Stimulated activated CD4-positive, alpha-beta T cell treated with anti-CD3 and anti-CD28 coated beads, TNF-alpha, amount 100 ng/mL, for 24 hours (primary cell): Measurements from ENCODE around the gene CHRNA7.

Experiments used
- DNase-seq, 3 experiments: peaks; one replicate each; pipeline ENCODE4 v3.0.0-alpha.2; 2020; ENCODE audit warnings: low read depth in 3 of 3

CHRNA7 gene

GRCh38 chr15:32067115-32067514 lies 36.8 kb downstream of the CHRNA7 start:
- DNase-seq, result no peak

- no peak for DNase-seq
Measured at GRCh38 chr15:32089851-32090359, 59.6 kb downstream of the CHRNA7 start.

- DNase-seq, result no peak
Measured at GRCh38 chr15:32091505-32092380, 61.4 kb downstream of the CHRNA7 start.

GRCh38 chr15:32096213-32096612 lies 65.9 kb downstream of the CHRNA7 start:
- DNase-seq, result no peak

GRCh38 chr15:32096916-32097617 lies 66.8 kb downstream of the CHRNA7 start:
- no peak for DNase-seq

GRCh38 chr15:32098033-32098432 lies 67.7 kb downstream of the CHRNA7 start:
- no peak for DNase-seq

GRCh38 chr15:32099097-32099785 lies 68.9 kb downstream of the CHRNA7 start:
- no peak for DNase-seq

- no peak for DNase-seq
Measured at GRCh38 chr15:32099956-32100684, 69.8 kb downstream of the CHRNA7 start.

GRCh38 chr15:32104061-32104995 lies 74.0 kb downstream of the CHRNA7 start:
- DNase-seq, result no peak

GRCh38 chr15:32105258-32106241 lies 75.2 kb downstream of the CHRNA7 start:
- no peak for DNase-seq

- DNase-seq, result no peak
Measured at GRCh38 chr15:32106401-32107381, 76.4 kb downstream of the CHRNA7 start.

- DNase-seq, result no peak
Measured at GRCh38 chr15:32107477-32108080, 77.3 kb downstream of the CHRNA7 start.

GRCh38 chr15:32108661-32109060 lies 78.3 kb downstream of the CHRNA7 start:
- no peak for DNase-seq

GRCh38 chr15:32112101-32112500 lies 81.8 kb downstream of the CHRNA7 start:
- DNase-seq, result no peak

- DNase-seq, result no peak
Measured at GRCh38 chr15:32113224-32113623, 82.9 kb downstream of the CHRNA7 start.

GRCh38 chr15:32117122-32117521 lies 86.8 kb downstream of the CHRNA7 start:
- no peak for DNase-seq

- no peak for DNase-seq
Measured at GRCh38 chr15:32119286-32119685, 89.0 kb downstream of the CHRNA7 start.
